Activated T-cell treated with anti-CD3 and anti-CD28 coated beads, Interleukin-2, amount 50 U/mL, for 1 hour (primary cell): ENCODE results near the gene TCF3.
"Not testable (repeated sequence)": the region's sequence is repeated elsewhere in the genome, so short reads cannot be mapped to it uniquely, and the experiment has no call there.

Source experiments
- DNase-seq: peaks from one replicate; pipeline ENCODE4 v3.0.0-alpha.2; 2020

TCF3 gene

DNA sequence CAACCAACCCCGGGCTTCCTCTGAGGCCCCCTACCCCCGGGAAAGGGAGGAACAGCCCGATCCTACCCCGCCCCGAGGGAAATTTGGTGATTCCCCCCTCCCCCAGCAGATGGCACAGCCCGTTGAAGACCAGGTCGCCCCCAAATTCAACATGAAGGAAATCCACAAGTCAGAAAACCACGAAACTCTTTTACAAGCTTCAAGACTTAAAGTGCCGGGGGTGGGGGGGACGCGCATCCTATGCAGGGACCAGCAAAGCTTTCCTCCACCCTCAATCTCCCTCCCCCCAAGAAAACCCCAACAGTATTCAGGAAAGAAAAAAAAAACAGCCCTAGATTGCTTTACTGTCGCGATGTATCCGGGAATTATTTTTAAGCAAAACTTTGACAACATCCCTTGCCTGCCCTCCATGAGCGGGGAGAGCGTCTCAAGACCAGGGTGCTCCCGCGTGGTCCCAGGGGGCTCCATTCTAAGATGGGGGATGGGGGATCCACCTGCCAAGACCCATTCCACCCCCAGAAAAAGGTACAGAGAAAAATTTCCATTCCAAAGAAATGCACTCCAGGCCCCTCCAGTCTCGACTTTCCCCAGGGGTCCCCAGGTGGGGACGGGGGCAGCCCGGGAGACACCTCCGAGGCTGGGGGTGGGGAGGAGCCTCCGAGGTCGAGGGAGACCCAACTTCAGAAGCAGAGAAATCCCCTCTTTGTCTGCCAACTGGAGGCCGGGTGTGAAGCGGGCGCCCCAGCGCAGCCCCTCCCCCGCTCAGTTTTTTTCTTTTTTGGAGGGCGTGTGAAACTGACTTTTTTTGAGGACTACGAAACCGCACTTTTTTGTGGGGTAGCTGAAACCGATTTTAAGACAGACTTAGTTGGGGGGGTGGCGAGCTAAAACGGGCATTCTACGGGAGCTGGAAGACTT, 1.5 kb downstream of the TCF3 start:
- peak; percentile 74 for DNase-seq

DNA sequence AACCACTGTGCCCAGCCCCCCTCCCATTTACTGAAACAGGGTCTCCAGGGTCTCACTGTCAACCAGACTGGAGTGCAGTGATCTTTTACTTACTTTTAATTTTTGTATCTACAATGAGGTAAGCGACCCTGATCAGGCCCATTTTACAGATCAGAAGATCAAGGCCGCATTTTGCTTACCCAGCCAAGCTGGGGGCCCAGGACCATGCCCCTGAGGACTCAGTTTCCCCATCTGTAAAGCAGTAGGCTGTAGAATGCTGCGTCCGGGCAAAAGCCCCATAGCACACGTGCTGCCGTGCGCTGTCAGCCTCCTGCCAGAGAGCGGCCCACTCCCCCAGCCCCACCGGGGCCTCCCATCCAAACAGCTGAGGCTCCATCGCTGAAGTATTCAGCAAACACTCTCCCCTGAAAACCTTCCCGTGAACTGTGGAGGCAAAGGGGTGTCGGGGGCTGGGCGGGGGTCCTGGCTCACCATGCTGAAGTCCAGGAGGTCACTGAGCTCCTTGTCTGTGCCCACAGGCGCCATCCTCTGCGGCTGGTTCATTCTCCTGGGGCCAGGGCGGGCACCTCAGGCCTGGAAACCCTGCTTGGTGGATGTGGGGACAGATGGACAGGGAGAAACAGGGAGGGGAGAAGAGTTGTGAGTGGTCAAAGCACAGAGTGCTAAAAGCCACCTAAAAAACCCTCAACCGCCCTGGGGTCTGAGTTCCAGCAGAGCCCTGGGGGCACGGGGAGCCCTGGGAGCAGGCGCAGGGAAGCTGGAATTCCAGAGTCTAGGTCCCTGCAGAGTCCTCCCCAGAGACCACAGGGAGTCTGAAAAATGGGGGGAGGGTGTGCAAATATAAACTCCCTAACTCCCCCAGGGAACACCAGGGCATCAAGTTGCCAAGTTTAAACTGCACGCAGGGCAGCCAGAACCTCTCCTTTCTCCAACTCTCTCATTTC, 2.4 kb downstream of the TCF3 start:
- DNase-seq, result no peak

- DNase-seq, result no peak
These were observed 3.4 kb downstream of the TCF3 start for GRCh38 chr19:1648920-1649541.

GRCh38 chr19:1648459-1648849, 4.0 kb downstream of the TCF3 start:
- DNase-seq, result no peak

- no peak for DNase-seq
These were observed 4.6 kb downstream of the TCF3 start for GRCh38 chr19:1647501-1648458.

DNA sequence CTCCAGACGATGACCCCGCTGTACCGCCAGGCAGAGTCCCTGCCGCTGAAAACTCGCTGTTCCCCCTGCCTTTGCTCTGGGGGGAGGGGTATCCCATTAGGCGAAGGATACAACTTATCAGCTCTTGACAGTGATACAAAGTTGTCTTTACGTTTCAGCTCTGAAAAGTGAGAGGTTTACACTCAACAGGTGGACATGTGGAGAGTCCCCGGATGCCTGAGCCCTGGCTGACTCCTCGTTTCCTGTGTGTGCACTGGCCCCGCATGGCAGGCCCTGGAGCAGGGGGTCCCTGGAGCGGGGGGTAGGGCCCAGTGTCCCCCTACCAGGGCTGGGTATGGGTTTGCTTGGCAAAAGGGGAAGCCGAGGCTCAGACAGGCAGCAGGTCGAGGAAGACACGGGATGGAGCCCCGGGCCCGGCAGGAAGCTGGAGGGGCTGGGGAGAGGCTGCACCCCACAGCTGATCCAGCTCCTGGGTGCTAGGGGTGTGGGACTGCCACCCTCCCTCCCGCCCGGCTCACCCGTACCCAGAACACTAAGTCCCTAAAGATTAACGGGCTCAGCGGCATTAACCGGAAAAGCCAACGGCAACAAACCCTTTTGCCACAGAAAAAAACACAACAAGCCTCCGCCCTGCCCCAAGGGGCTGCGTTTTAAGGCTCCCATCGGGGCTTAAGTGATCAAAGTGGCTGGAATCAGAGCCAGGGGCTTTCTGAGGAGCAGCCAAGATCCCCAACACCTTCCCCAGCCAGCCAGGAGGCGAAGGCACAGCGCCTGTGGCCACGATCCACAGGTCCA, 5.6 kb downstream of the TCF3 start:
- DNase-seq, result no peak

- DNase-seq, result no peak
These were observed 6.3 kb downstream of the TCF3 start for GRCh38 chr19:1646149-1646548.

- no peak for DNase-seq
These were observed 7.1 kb downstream of the TCF3 start for GRCh38 chr19:1645299-1645698.

GRCh38 chr19:1644070-1644469, 8.3 kb downstream of the TCF3 start:
- no peak for DNase-seq

DNA sequence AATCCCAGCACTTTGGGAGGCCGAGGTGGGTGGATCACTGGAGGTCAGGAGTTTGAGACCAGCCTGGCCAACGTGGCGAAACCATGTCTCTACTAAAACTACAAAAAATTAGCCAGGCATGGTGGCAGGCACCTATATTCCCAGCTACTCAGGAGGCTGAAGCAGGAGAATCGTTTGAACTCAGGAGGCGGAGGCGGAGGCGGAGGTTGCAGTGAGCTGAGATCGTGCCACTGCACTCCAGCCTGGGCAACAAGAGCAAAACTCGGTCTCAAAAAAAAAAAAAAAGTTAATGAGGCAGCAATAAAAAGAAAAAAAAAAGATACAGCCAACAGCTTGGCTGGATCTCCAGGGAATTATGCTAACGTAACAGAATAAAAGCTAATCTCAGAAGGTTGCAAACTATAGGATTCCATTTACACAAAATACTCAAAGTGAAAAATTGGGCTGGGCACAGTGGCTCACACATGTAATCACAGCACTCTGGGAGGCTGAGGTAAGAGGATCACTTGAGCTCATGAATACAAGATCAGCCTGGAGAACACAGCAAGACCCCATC, 11.4 kb downstream of the TCF3 start:
- DNase-seq, result not testable (repeated sequence)

DNA sequence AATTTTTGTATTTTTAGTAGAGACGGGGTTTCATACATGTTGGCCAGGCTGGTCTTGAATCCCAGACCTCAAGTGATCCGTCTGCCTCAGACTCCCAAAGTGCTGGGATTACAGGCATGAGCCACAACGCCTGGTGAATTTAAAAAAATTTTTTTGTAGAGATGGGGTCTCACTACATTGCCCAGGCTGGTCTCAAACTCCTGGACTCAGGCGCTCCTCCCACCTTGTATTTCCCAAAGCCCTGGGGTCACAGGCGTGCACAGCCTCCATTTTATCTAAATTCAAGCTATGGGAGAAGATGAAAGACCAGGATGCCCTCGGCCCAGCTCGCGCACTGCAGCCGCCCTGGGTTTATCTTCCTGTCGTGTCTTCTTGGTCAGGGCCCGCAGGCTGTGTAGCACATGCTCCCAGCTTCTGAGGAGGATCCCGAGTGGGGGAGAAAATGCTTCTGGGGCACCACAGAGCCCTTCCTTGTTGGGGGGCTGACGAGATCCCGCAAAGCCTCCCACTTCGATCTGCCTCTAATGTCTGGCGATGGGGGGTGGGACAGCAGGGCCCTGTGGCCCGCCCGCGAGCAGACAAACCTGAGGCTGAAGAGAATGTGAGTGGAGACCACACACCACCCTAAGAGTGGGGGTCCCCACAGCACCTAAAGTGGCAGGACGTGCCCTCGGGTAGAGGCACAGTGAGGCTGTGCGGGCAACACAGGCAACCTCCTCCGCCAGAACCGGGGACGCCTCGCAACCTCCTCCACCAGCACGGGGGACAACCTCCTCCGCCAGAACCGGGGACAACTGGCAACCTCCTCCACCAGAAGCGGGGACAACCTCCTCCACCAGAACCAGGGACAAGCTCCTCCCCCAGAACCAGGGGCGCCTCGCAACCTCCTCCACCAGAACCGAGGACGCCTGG, 15.8 kb downstream of the TCF3 start:
- DNase-seq, result no peak

GRCh38 chr19:1634938-1635243, 17.5 kb downstream of the TCF3 start:
- DNase-seq, result no peak

GRCh38 chr19:1634242-1634937, 18.0 kb downstream of the TCF3 start:
- no peak for DNase-seq

- DNase-seq, result no peak
These were observed 19.1 kb downstream of the TCF3 start for GRCh38 chr19:1633269-1633826.

DNA sequence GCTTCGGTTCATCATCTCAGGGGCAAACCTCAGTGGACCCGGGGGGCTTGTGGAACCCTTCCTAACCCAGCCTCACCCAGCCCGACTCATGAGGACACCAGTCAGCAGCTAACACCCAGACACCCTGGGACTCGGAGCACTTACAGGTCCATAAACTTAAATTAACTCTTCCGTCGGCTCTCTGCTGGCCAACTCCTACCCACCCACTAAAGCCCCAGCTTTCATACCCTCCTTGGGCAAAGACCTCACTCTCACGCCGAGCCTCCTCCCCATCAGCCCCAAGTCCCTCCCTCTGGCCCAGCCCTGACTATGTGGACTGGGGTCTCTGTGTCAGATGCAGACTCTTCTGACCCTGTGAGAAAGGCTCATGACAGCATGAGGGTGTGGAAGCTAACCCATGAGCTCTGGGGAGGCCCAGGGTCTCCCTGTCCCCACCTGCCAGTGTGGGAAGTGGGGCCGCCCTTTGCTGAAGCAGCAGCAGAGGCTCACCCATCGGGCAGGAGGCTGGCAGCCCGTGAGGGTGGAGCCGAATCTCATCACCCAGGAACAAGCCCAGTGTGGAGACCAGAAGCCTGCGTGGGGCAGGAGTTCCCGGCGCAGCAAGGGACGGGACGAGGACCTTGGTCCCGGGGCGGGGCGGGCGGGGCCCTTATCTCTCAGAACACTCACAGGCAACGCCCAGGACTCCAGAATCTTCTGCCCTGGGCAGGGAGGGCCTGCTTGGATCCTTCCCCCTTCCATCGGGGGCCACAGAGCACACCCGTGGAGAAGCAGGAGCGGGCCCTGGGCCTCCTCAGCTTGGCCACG, 19.8 kb downstream of the TCF3 start:
- DNase-seq, result no peak

GRCh38 chr19:1631557-1632100, 20.8 kb downstream of the TCF3 start:
- DNase-seq, result no peak

DNA sequence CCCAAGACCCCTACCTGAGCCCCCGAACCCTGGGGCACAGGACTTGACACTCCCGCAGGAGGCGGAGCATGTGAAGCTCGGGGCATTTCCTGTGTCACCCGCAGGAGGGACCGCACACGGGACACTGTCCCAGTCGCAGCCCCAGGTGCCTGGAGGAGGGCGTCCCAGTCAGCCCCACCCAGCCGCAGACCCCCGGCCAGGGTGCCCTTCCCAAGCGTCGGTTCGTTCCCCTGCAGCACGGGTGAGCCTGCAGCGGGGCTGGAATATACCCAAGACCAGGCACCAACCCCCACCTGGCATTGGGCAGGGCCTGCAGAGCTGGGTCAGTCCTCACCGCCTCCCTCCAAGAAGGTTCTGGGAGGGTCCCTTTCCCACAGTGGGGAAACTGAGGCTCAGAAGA, 21.6 kb downstream of the TCF3 start:
- no peak for DNase-seq

GRCh38 chr19:1630012-1630411, 22.4 kb downstream of the TCF3 start:
- DNase-seq, result no peak
